Islet precursor cell (in vitro differentiated cells): Measurements from ENCODE around the gene SLC15A1.
A peak's percentile ranks its signal among the peaks of the same experiment; 100 is the strongest.
"Not testable (repeated sequence)": the region's sequence is repeated elsewhere in the genome, so short reads cannot be mapped to it uniquely, and the experiment has no call there.

Experiments
- DNase-seq: peaks from one replicate; pipeline ENCODE4 v3.0.0-alpha.2; 2018

SLC15A1 gene

GRCh38 chr13:98652721-98653462, 99.6 kb downstream of the SLC15A1 start:
- no peak for DNase-seq

GRCh38 chr13:98652276-98652675, 100.2 kb downstream of the SLC15A1 start:
- DNase-seq: no peak

GRCh38 chr13:98651744-98652143, 100.7 kb downstream of the SLC15A1 start:
- DNase-seq: no peak

DNA sequence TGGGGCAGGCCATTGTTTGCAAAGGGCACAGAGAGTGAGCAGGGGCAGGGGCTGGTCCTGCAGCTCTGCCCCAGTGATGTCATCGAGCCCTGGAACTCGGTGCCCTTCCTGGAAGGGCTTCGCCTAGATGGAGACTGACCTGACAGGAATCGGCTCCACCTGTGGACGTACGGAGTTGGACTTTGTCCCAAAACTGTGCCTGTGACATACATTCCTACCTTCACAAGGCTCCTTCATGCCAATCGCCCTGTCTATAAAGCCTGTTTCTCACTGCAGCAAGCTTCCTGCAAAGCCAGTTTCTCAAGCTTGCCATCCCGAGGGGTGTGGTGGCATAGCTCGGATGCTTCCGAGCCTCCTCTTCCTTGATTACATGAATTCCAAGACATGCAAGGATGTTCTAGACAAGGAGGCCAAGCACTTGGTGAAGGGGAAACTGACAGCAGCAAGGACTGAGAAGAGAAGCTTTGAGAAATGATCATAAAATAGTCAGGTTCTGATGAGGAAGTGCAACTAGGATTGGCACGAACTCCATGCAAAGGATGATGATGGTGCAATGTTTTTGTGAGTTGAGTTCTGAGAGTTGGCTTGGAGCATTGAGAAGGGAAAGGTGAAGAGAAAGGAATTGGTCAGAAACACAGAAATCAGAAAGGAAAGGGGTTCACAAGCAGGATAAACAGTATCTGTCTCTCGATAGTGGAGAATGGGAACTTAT, 101.9 kb downstream of the SLC15A1 start:
- DNase-seq: no peak

DNA sequence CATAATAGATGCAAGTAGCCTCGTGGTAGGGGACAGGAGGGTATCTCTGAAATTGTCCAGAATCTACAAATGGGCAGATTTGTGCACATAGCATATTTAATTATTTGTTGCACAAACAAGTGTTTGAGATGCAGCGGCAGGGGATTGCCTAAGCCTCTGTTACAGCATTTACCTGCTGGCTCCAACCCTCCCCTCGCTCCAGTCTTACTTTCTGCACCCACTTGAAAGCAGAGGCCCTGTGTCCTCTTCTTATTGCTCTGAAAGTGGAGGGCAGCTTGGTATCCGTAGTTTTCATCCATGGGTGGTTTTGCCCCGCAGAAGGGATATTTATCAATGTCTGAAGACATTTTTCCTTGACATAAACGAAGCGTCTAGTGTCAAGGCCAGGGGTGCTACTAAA, 102.6 kb downstream of the SLC15A1 start:
- DNase-seq: no peak

- DNase-seq: no peak
These were observed 103.8 kb downstream of the SLC15A1 start for GRCh38 chr13:98648686-98649085.

GRCh38 chr13:98648141-98648540, 104.3 kb downstream of the SLC15A1 start:
- DNase-seq: no peak

GRCh38 chr13:98647121-98647520, 105.4 kb downstream of the SLC15A1 start:
- DNase-seq: no peak

DNA sequence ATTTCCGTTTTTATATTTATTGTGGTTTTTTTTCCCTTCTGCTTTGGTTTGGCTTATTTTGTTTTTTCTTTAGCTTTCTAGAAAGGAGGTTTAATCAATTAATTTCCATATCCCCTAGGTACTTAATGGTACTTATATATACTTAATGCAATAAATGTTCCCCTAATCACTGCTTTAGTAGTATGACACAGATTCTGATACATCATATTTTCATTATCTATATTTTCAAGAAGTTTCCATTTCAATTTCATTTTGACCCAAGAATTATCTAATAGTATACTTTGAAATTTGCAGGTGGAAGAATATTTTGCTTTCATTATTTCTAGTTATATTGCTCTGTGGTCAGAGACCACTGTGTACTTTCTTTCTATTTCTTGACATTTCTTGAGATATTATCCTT, 109.0 kb downstream of the SLC15A1 start:
- no peak for DNase-seq

- peak; percentile 12 for DNase-seq
These were observed 111.4 kb downstream of the SLC15A1 start for GRCh38 chr13:98641075-98641474.

GRCh38 chr13:98639785-98640184, 112.7 kb downstream of the SLC15A1 start:
- DNase-seq: peak; percentile 3

GRCh38 chr13:98638352-98638751, 114.1 kb downstream of the SLC15A1 start:
- DNase-seq: not testable (repeated sequence)
